Trophoblast cell (in vitro differentiated cells and primary cell): ENCODE results near the gene RGS3.
A peak's percentile ranks its signal among the peaks of the same experiment; 100 is the strongest.

Source experiments
- DNase-seq, 2 donors: peaks; one replicate each; pipeline ENCODE4 v3.0.0-alpha.2; 2016
- H2AFZ ChIP-seq: 2 replicates; pipeline ENCODE4 v1.6.1; 2013; ENCODE audit warnings: low read length, moderate library complexity, mild to moderate bottlenecking; ENCODE audit not compliant: insufficient read depth, poor library complexity
- H2AK5ac ChIP-seq: 2 replicates; pipeline ENCODE4 v1.6.1; 2013; ENCODE audit warnings: mild to moderate bottlenecking, low read length
- H2BK120ac ChIP-seq: 2 replicates; pipeline ENCODE4 v1.6.1; 2013; ENCODE audit warnings: low read length, mild to moderate bottlenecking, moderate library complexity; ENCODE audit not compliant: insufficient read depth, poor library complexity
- H2BK12ac ChIP-seq: 2 replicates; pipeline ENCODE4 v1.6.1; 2013; ENCODE audit warnings: mild to moderate bottlenecking, low read length, moderate library complexity
- H2BK5ac ChIP-seq: 2 replicates; pipeline ENCODE4 v1.6.1; 2013; ENCODE audit warnings: low read length, low read depth, moderate library complexity, mild to moderate bottlenecking; ENCODE audit not compliant: poor library complexity
- H3K14ac ChIP-seq: 2 replicates; pipeline ENCODE4 v1.6.1; 2013; ENCODE audit warnings: mild to moderate bottlenecking, low read length
- H3K18ac ChIP-seq: 2 replicates; pipeline ENCODE4 v1.6.1; 2013; ENCODE audit warnings: mild to moderate bottlenecking, low read length
- H3K23ac ChIP-seq: 2 replicates; pipeline ENCODE4 v1.6.1; 2013; ENCODE audit warnings: low read length
- H3K27ac ChIP-seq: 2 replicates; pipeline ENCODE4 v1.5.1; 2013; ENCODE audit warnings: low read depth, mild to moderate bottlenecking, inconsistent platforms, low read length, moderate library complexity
- H3K27me3 ChIP-seq: 2 replicates; pipeline ENCODE4 v1.6.1; 2013; ENCODE audit warnings: inconsistent platforms, mild to moderate bottlenecking, low read length, moderate library complexity; ENCODE audit not compliant: insufficient read depth
- H3K36me3 ChIP-seq, 2 experiments: 1 replicate in 1 of 2; 2 replicates in 1 of 2; pipeline ENCODE4 v1.6.1; 2013; ENCODE audit warnings: low read length in 2 of 2, mild to moderate bottlenecking in 2 of 2, moderate library complexity in 1 of 2; ENCODE audit not compliant: insufficient read depth in 2 of 2, control insufficient read depth in 1 of 2
- H3K4ac ChIP-seq: 2 replicates; pipeline ENCODE4 v1.6.1; 2013; ENCODE audit warnings: low read depth, mild to moderate bottlenecking, low read length, moderate library complexity
- H3K4me1 ChIP-seq, 2 experiments: 1 replicate in 1 of 2; 2 replicates in 1 of 2; pipeline ENCODE4 v1.6.1; 2013; ENCODE audit warnings: low read length in 2 of 2, mild to moderate bottlenecking in 2 of 2, moderate library complexity in 1 of 2; ENCODE audit not compliant: insufficient read depth in 2 of 2, control insufficient read depth in 1 of 2
- H3K4me2 ChIP-seq: 2 replicates; pipeline ENCODE4 v1.6.1; 2013; ENCODE audit warnings: inconsistent platforms, mild to moderate bottlenecking, low read length, moderate library complexity
- H3K4me3 ChIP-seq: 2 replicates; pipeline ENCODE4 v1.5.1; 2013; ENCODE audit warnings: mild to moderate bottlenecking, low read depth, low read length, inconsistent platforms
- H3K79me1 ChIP-seq: one replicate; pipeline ENCODE4 v1.6.1; 2013; ENCODE audit warnings: low read length
- H3K79me2 ChIP-seq: 2 replicates; pipeline ENCODE4 v1.6.1; 2013; ENCODE audit warnings: low read length, mild to moderate bottlenecking; ENCODE audit not compliant: control insufficient read depth, insufficient read depth, poor library complexity
- H3K9ac ChIP-seq: 2 replicates; pipeline ENCODE4 v1.6.1; 2013; ENCODE audit warnings: mild to moderate bottlenecking, low read length
- H3K9me3 ChIP-seq: 2 replicates; pipeline ENCODE4 v1.6.1; 2013; ENCODE audit warnings: low read depth, mild to moderate bottlenecking, control low read depth, inconsistent platforms, low read length; ENCODE audit not compliant: insufficient read depth
- H4K12ac ChIP-seq: 2 replicates; pipeline ENCODE4 v1.6.1; 2013; ENCODE audit warnings: low read depth, mild to moderate bottlenecking, low read length, moderate library complexity
- H4K8ac ChIP-seq: 2 replicates; pipeline ENCODE4 v1.6.1; 2013; ENCODE audit warnings: low read depth, mild to moderate bottlenecking, low read length, moderate library complexity
- H4K91ac ChIP-seq: one replicate; pipeline ENCODE4 v1.6.1; 2013; ENCODE audit warnings: low read depth, mild to moderate bottlenecking, low read length, moderate library complexity
- WGBS: extraction: QIAGEN DNeasy Blood & Tissue Kit; methylation state at CpG from one replicate; pipeline ENCODE4 v1.1.7; 2013; ENCODE audit warnings: missing lambda C conversion rate; ENCODE audit not compliant: insufficient read length, insufficient coverage; ENCODE audit errors: extremely low coverage; 5-methylcytosine and 5-hydroxymethylcytosine counted together

The RGS3 gene

GRCh38 chr9:113528088-113528487 lies 64.6 kb downstream of the RGS3 start:
- H4K8ac ChIP-seq = no peak overlapping the region
- H3K9ac ChIP-seq = peak overlapping the region; percentile 55
- no peaks in the 10 kb centered on the region for H3K79me2 ChIP-seq
- no peak overlapping the region for H3K27ac ChIP-seq
- H3K23ac ChIP-seq = no peak overlapping the region
- H3K79me1 ChIP-seq = peaks cover 22% of the 10 kb centered on the region
- no peak overlapping the region for H2AK5ac ChIP-seq
- peak overlapping the region; percentile 39 for H3K18ac ChIP-seq
- no peak overlapping the region for H3K4me2 ChIP-seq
- no peak overlapping the region for H3K4me3 ChIP-seq
- no peak overlapping the region for H4K12ac ChIP-seq
- H3K27me3 ChIP-seq = no peaks in the 10 kb centered on the region
- H2AFZ ChIP-seq = no peak overlapping the region
- WGBS = no CpG with 5 or more reads among the region's 6 CpGs
- H3K36me3 ChIP-seq = peaks cover 6% of the 10 kb centered on the region in 2 experiments
- peaks cover 17 to 44% of the 10 kb centered on the region in 2 experiments for H3K4me1 ChIP-seq
- H2BK120ac ChIP-seq = peak overlapping the region; percentile 0
- no peak overlapping the region for H2BK5ac ChIP-seq
- H2BK12ac ChIP-seq = peak overlapping the region; percentile 78
- peak overlapping the region; percentile 15 for H3K14ac ChIP-seq
- H3K9me3 ChIP-seq = peaks cover 2% of the 10 kb centered on the region
- H3K4ac ChIP-seq = no peak overlapping the region
- peak overlapping the region; percentile 45 for H4K91ac ChIP-seq
- DNase-seq = no peak

GRCh38 chr9:113528811-113529210 lies 65.3 kb downstream of the RGS3 start:
- no CpG with 5 or more reads among the region's 2 CpGs for WGBS
- peaks cover 2% of the 10 kb centered on the region for H3K9me3 ChIP-seq

GRCh38 chr9:113529336-113530009 lies 65.9 kb downstream of the RGS3 start:
- no CpG with 5 or more reads among the region's 7 CpGs for WGBS
- Histone ChIP-seq H3K23ac (no peak overlapping the region), H2BK5ac (peak overlapping the region; percentile 15), H3K27ac (peak overlapping the region; percentile 65), H4K8ac (no peak overlapping the region), H3K9ac (no peak overlapping the region), H4K91ac (peak overlapping the region; percentile 34), H3K79me2 (no peaks in the 10 kb centered on the region), H3K9me3 (peaks cover 2% of the 10 kb centered on the region), H3K18ac (peak overlapping the region; percentile 10), H3K4me2 (no peak overlapping the region), H3K79me1 (peaks cover 24% of the 10 kb centered on the region), H2AFZ (no peak overlapping the region), H3K4me3 (no peak overlapping the region), H3K36me3 (peaks cover 0 to 4% of the 10 kb centered on the region in 2 experiments), H3K14ac (peak overlapping the region; percentile 58), H3K4ac (no peak overlapping the region), H4K12ac (no peak overlapping the region), H3K27me3 (no peaks in the 10 kb centered on the region), H2BK12ac (no peak overlapping the region), H2BK120ac (peak overlapping the region; percentile 33), H2AK5ac (no peak overlapping the region), H3K4me1 (peaks cover 17 to 40% of the 10 kb centered on the region in 2 experiments)
- peak; percentile 57 to 64 for DNase-seq

More at GRCh38 chr9:113528811-113529210, 65.3 kb downstream of the RGS3 start:
- Histone ChIP-seq H2BK5ac (no peak overlapping the region), H4K91ac (peak overlapping the region; percentile 45), H3K14ac (no peak overlapping the region), H4K12ac (no peak overlapping the region), H3K27me3 (no peaks in the 10 kb centered on the region), H3K23ac (no peak overlapping the region), H4K8ac (no peak overlapping the region), H2AK5ac (no peak overlapping the region), H3K9ac (no peak overlapping the region), H3K4me3 (no peak overlapping the region), H3K27ac (peak overlapping the region; percentile 65), H3K4me2 (no peak overlapping the region), H3K79me2 (no peaks in the 10 kb centered on the region), H3K36me3 (peaks cover 6% of the 10 kb centered on the region in 2 experiments), H3K4me1 (peaks cover 17 to 43% of the 10 kb centered on the region in 2 experiments), H2BK12ac (no peak overlapping the region), H3K4ac (no peak overlapping the region), H2BK120ac (no peak overlapping the region), H2AFZ (no peak overlapping the region), H3K79me1 (peaks cover 26% of the 10 kb centered on the region), H3K18ac (no peak overlapping the region)
- peak; percentile 82 to 85 for DNase-seq

- Histone ChIP-seq H2BK12ac (peak overlapping the region; percentile 44), H3K79me1 (peaks cover 24% of the 10 kb centered on the region), H3K4me1 (peaks cover 17 to 40% of the 10 kb centered on the region in 2 experiments), H2BK5ac (peak overlapping the region; percentile 17), H3K79me2 (no peaks in the 10 kb centered on the region), H3K4me3 (no peak overlapping the region), H3K27ac (peak overlapping the region; percentile 65), H3K4me2 (no peak overlapping the region), H4K8ac (peak overlapping the region; percentile 1), H4K12ac (no peak overlapping the region), H3K36me3 (peaks cover 0 to 4% of the 10 kb centered on the region in 2 experiments), H3K4ac (no peak overlapping the region), H2BK120ac (peak overlapping the region; percentile 76), H3K9ac (no peak overlapping the region), H3K18ac (no peak overlapping the region), H3K27me3 (no peaks in the 10 kb centered on the region), H2AFZ (peak overlapping the region; percentile 37), H3K14ac (peak overlapping the region; percentile 23), H4K91ac (peak overlapping the region; percentile 16), H2AK5ac (no peak overlapping the region), H3K9me3 (peaks cover 2% of the 10 kb centered on the region), H3K23ac (no peak overlapping the region)
- peak in 1 of 2 donors; percentile 46 for DNase-seq
- WGBS = no CpG with 5 or more reads among the region's 4 CpGs
Observed at GRCh38 chr9:113530022-113530635, 66.6 kb downstream of the RGS3 start.
